HEK293 (cell line): ENCODE measurements around the gene TSHZ3.

Source experiments
- CTCF ChIA-PET: fragments of 350-600 bp; formaldehyde crosslinking; extraction: SDS; loops from one replicate; lab custom pipeline; 2021; ENCODE audit warnings: antibody characterized with exemption; lab: Yijun Ruan, JAX
- POLR2A ChIA-PET: fragments of 300-600 bp; formaldehyde crosslinking; extraction: SDS; loops from one replicate; lab custom pipeline; 2020; ENCODE audit warnings: antibody characterized with exemption, inconsistent platforms; lab: Yijun Ruan, JAX
- H3K27ac ChIP-seq: fragments of 200-500 bp; sonication (Bioruptor generic); 2 replicates; pipeline ENCODE4 v1.5.1; 2014; ENCODE audit warnings: low read depth, low read length, control low read depth, inconsistent platforms; ENCODE audit errors: extremely low read depth
- H3K36me3 ChIP-seq, 2 experiments: fragments of 200-500 bp in 1 of 2; sonication (Bioruptor generic) in 1 of 2; 1 replicate in 1 of 2; 2 replicates in 1 of 2; pipeline ENCODE4 v1.5.1; 2014 to 2017; ENCODE audit warnings: inconsistent platforms in 2 of 2, low read length in 2 of 2; ENCODE audit not compliant: control insufficient read depth in 2 of 2, insufficient read depth in 1 of 2
- H3K4me1 ChIP-seq: fragments of 200-500 bp; sonication (Bioruptor generic); 2 replicates; pipeline ENCODE4 v1.5.1; 2014; ENCODE audit warnings: mild to moderate bottlenecking, low read length, inconsistent platforms; ENCODE audit not compliant: control insufficient read depth, insufficient read depth
- H3K4me3 ChIP-seq: 2 replicates; pipeline ENCODE4 v1.5.1; 2011; ENCODE audit warnings: low read depth, mild to moderate bottlenecking, control low read depth, low read length, moderate library complexity
- H3K9me3 ChIP-seq: fragments of 200-500 bp; sonication (Bioruptor generic); 2 replicates; pipeline ENCODE4 v1.5.1; 2014; ENCODE audit warnings: low read depth, low read length, inconsistent platforms; ENCODE audit not compliant: control insufficient read depth, insufficient read depth
- BCL11A ChIP-seq: fragments of 450-650 bp; formaldehyde crosslinking; IDR thresholded peaks from 2 replicates; pipeline ENCODE4 v1.5.1; 2016; ENCODE audit warnings: low read depth, missing biosample characterization, missing genetic modification characterization
- BCL11B ChIP-seq: fragments of 450-650 bp; formaldehyde crosslinking; IDR thresholded peaks from 2 replicates; pipeline ENCODE4 v1.5.1; 2016; ENCODE audit warnings: low read depth, missing biosample characterization, missing genetic modification characterization
- KLF7 ChIP-seq: fragments of 450-650 bp; formaldehyde crosslinking; IDR thresholded peaks from 2 replicates; pipeline ENCODE4 v1.5.1; 2016; ENCODE audit warnings: missing biosample characterization, missing genetic modification characterization, borderline replicate concordance
- SETDB1 ChIP-seq: IDR thresholded peaks from one replicate; pipeline ENCODE4 v1.6.1; 2017; ENCODE audit warnings: mild to moderate bottlenecking, low read length, moderate library complexity, mixed read lengths; ENCODE audit not compliant: insufficient read length
- SP3 ChIP-seq: fragments of 450-650 bp; formaldehyde crosslinking; IDR thresholded peaks from 2 replicates; pipeline ENCODE4 v1.5.1; 2016; ENCODE audit warnings: missing biosample characterization, missing genetic modification characterization
- SP7 ChIP-seq: fragments of 450-650 bp; formaldehyde crosslinking; IDR thresholded peaks from 2 replicates; pipeline ENCODE4 v1.5.1; 2016; ENCODE audit warnings: missing biosample characterization, missing genetic modification characterization
- WT1 ChIP-seq: fragments of 450-650 bp; formaldehyde crosslinking; IDR thresholded peaks from 2 replicates; pipeline ENCODE4 v1.5.1; 2016; ENCODE audit warnings: missing biosample characterization, missing genetic modification characterization
- ZBTB48 ChIP-seq: fragments of 450-650 bp; formaldehyde crosslinking; IDR thresholded peaks from 2 replicates; pipeline ENCODE4 v1.5.1; 2016; ENCODE audit warnings: missing biosample characterization, missing genetic modification characterization
- ZNF174 ChIP-seq: fragments of 450-650 bp; formaldehyde crosslinking; IDR thresholded peaks from 2 replicates; pipeline ENCODE4 v1.5.0; 2017; ENCODE audit warnings: missing biosample characterization, mild to moderate bottlenecking, missing genetic modification characterization
- ZNF23 ChIP-seq: fragments of 450-650 bp; formaldehyde crosslinking; IDR thresholded peaks from 2 replicates; pipeline ENCODE4 v1.5.1; 2016; ENCODE audit warnings: missing biosample characterization, missing genetic modification characterization, borderline replicate concordance
- ZNF24 ChIP-seq: fragments of 450-650 bp; formaldehyde crosslinking; IDR thresholded peaks from 2 replicates; pipeline ENCODE4 v1.5.1; 2016; ENCODE audit warnings: missing biosample characterization, missing genetic modification characterization
- ZNF529 ChIP-seq: fragments of 450-650 bp; formaldehyde crosslinking; IDR thresholded peaks from 2 replicates; pipeline ENCODE4 v1.5.1; 2017; ENCODE audit warnings: missing genetic modification characterization, missing biosample characterization; ENCODE audit not compliant: insufficient replicate concordance
- TF ChIP-seq, protein P1 (sequence below): fragments of 450-650 bp; formaldehyde crosslinking; IDR thresholded peaks from 2 replicates; pipeline ENCODE4 v1.5.0; 2017; ENCODE audit warnings: missing biosample characterization, missing genetic modification characterization, borderline replicate concordance
- TF ChIP-seq, protein P2 (sequence below): fragments of 450-650 bp; formaldehyde crosslinking; IDR thresholded peaks from 2 replicates; pipeline ENCODE4 v1.5.1; 2017; ENCODE audit warnings: missing biosample characterization, missing genetic modification characterization
- TF ChIP-seq, protein P3 (sequence below): fragments of 450-650 bp; formaldehyde crosslinking; IDR thresholded peaks from 2 replicates; pipeline ENCODE4; 2016; ENCODE audit warnings: missing biosample characterization, missing genetic modification characterization
- TF ChIP-seq, protein P4 (sequence below): fragments of 450-650 bp; formaldehyde crosslinking; IDR thresholded peaks from 2 replicates; pipeline ENCODE4 v1.5.1; 2016; ENCODE audit warnings: missing biosample characterization, missing genetic modification characterization
- TF ChIP-seq, protein P5 (sequence below): fragments of 450-650 bp; formaldehyde crosslinking; IDR thresholded peaks from 2 replicates; pipeline ENCODE4 v1.5.1; 2016; ENCODE audit warnings: missing biosample characterization, missing genetic modification characterization

Gene TSHZ3

DNA sequence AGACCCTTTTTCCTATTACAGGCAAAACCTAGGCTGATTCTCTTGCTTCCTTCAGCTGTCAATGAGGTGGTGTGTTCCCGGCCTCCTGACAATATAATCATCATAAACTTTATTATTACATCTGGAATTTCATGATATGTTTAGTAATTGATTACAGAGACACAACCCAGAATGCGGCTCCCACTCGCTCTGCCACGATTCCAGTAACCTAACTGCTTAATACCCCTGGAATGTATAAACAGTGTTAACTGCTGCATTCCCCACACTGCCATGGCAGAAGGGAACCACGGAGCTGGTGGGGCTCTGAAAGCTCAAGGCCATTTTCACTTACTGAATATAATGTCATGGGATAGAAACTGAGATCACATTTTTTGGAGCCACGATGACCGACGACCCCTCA lies 17.1 kb downstream of the TSHZ3 start:
- CTCF ChIA-PET, result interaction anchor here (1.0 to 1.4 kb wide), 2 partner anchors 15 to 277 kb away, joined by 4 to 5 read pairs; no protein-coding TSS in a partner anchor
- H3K27ac ChIP-seq, result no peak overlapping the region
- TF ChIP-seq, protein P1, sequence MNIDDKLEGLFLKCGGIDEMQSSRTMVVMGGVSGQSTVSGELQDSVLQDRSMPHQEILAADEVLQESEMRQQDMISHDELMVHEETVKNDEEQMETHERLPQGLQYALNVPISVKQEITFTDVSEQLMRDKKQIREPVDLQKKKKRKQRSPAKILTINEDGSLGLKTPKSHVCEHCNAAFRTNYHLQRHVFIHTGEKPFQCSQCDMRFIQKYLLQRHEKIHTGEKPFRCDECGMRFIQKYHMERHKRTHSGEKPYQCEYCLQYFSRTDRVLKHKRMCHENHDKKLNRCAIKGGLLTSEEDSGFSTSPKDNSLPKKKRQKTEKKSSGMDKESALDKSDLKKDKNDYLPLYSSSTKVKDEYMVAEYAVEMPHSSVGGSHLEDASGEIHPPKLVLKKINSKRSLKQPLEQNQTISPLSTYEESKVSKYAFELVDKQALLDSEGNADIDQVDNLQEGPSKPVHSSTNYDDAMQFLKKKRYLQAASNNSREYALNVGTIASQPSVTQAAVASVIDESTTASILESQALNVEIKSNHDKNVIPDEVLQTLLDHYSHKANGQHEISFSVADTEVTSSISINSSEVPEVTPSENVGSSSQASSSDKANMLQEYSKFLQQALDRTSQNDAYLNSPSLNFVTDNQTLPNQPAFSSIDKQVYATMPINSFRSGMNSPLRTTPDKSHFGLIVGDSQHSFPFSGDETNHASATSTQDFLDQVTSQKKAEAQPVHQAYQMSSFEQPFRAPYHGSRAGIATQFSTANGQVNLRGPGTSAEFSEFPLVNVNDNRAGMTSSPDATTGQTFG (tag by site-specific recombination), result no peak
- TF ChIP-seq ZBTB48, result no peak
- no peak for TF ChIP-seq BCL11B (tag by site-specific recombination)
- no peak for TF ChIP-seq WT1 (tag by site-specific recombination)
- TF ChIP-seq SP7 (tag by site-specific recombination), result no peak
- TF ChIP-seq ZNF529 (tag by site-specific recombination), result no peak
- no peak for TF ChIP-seq SETDB1
- no peak for TF ChIP-seq ZNF24 (tag by site-specific recombination)
- no peak for TF ChIP-seq ZNF23
- TF ChIP-seq BCL11A (tag by site-specific recombination), result no peak
- no peak for TF ChIP-seq KLF7 (tag by site-specific recombination)
- TF ChIP-seq, protein P2, sequence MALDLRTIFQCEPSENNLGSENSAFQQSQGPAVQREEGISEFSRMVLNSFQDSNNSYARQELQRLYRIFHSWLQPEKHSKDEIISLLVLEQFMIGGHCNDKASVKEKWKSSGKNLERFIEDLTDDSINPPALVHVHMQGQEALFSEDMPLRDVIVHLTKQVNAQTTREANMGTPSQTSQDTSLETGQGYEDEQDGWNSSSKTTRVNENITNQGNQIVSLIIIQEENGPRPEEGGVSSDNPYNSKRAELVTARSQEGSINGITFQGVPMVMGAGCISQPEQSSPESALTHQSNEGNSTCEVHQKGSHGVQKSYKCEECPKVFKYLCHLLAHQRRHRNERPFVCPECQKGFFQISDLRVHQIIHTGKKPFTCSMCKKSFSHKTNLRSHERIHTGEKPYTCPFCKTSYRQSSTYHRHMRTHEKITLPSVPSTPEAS, result no peak
- TF ChIP-seq, all 188 proteins: peak for 0
- Histone ChIP-seq H3K4me3 (no peak overlapping the region), H3K9me3 (no peaks in the 10 kb centered on the region), H3K36me3 (peaks cover 0 to 4% of the 10 kb centered on the region in 2 experiments), H3K4me1 (peaks cover 28% of the 10 kb centered on the region)
- POLR2A ChIA-PET, result no interaction called here

DNA sequence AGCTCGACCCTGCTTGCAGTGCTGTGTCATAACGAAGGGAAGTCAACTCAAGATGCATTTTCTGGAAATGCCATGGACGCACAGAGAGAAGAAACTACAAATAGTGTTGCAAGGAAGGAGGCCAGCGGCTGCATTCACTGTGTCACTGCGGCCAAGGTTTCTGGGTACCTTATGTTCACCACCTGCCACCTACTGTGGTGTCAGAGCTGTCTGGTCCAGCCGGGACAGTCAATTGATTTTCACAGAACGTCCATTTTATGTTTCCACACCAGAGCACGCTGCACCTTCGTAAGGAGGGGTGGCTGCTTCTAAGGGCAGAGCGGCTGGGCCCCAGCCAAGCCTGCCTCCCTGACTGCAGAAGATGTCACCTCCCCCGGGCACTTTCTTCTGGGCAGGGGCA lies 17.7 kb downstream of the TSHZ3 start:
- TF ChIP-seq, protein P3, sequence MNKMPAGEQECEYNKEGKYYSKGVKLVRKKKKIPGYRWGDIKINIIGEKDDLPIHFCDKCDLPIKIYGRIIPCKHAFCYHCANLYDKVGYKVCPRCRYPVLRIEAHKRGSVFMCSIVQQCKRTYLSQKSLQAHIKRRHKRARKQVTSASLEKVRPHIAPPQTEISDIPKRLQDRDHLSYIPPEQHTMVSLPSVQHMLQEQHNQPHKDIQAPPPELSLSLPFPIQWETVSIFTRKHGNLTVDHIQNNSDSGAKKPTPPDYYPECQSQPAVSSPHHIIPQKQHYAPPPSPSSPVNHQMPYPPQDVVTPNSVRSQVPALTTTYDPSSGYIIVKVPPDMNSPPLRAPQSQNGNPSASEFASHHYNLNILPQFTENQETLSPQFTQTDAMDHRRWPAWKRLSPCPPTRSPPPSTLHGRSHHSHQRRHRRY (tag by site-specific recombination), result no peak
- TF ChIP-seq, protein P4, sequence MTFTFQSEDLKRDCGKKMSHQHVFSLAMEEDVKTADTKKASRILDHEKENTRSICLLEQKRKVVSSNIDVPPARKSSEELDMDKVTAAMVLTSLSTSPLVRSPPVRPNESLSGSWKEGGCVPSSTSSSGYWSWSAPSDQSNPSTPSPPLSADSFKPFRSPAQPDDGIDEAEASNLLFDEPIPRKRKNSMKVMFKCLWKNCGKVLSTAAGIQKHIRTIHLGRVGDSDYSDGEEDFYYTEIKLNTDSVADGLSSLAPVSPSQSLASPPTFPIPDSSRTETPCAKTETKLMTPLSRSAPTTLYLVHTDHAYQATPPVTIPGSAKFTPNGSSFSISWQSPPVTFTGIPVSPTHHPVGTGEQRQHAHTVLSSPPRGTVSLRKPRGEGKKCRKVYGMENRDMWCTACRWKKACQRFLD, result no peak
- TF ChIP-seq SP3 (tag by site-specific recombination), result no peak
- TF ChIP-seq ZNF174 (tag by site-specific recombination), result no peak
- TF ChIP-seq, protein P5, sequence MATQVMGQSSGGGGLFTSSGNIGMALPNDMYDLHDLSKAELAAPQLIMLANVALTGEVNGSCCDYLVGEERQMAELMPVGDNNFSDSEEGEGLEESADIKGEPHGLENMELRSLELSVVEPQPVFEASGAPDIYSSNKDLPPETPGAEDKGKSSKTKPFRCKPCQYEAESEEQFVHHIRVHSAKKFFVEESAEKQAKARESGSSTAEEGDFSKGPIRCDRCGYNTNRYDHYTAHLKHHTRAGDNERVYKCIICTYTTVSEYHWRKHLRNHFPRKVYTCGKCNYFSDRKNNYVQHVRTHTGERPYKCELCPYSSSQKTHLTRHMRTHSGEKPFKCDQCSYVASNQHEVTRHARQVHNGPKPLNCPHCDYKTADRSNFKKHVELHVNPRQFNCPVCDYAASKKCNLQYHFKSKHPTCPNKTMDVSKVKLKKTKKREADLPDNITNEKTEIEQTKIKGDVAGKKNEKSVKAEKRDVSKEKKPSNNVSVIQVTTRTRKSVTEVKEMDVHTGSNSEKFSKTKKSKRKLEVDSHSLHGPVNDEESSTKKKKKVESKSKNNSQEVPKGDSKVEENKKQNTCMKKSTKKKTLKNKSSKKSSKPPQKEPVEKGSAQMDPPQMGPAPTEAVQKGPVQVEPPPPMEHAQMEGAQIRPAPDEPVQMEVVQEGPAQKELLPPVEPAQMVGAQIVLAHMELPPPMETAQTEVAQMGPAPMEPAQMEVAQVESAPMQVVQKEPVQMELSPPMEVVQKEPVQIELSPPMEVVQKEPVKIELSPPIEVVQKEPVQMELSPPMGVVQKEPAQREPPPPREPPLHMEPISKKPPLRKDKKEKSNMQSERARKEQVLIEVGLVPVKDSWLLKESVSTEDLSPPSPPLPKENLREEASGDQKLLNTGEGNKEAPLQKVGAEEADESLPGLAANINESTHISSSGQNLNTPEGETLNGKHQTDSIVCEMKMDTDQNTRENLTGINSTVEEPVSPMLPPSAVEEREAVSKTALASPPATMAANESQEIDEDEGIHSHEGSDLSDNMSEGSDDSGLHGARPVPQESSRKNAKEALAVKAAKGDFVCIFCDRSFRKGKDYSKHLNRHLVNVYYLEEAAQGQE (tag by site-specific recombination), result no peak
- Histone ChIP-seq H3K4me3 (no peak overlapping the region), H3K36me3 (peaks cover 0 to 4% of the 10 kb centered on the region in 2 experiments), H3K4me1 (peaks cover 27% of the 10 kb centered on the region), H3K9me3 (no peaks in the 10 kb centered on the region), H3K27ac (no peak overlapping the region)
- POLR2A ChIA-PET, result no interaction called here
- CTCF ChIA-PET, result interaction anchor here (0.5 to 1.4 kb wide), 4 partner anchors 15 to 1964 kb away, joined by 3 to 5 read pairs (median 4); no protein-coding TSS in a partner anchor
